ENCODE data around the gene RNF151. TPM values are rescaled to one million over a fixed set of nuclear protein-coding genes. Genes with fewer than 3 reads are reported as not detected.

Gene RNF151
- polyA plus RNA-seq, 2 of the 4 experiments (the other 2 are of a cell fraction) = not detected

DNA sequence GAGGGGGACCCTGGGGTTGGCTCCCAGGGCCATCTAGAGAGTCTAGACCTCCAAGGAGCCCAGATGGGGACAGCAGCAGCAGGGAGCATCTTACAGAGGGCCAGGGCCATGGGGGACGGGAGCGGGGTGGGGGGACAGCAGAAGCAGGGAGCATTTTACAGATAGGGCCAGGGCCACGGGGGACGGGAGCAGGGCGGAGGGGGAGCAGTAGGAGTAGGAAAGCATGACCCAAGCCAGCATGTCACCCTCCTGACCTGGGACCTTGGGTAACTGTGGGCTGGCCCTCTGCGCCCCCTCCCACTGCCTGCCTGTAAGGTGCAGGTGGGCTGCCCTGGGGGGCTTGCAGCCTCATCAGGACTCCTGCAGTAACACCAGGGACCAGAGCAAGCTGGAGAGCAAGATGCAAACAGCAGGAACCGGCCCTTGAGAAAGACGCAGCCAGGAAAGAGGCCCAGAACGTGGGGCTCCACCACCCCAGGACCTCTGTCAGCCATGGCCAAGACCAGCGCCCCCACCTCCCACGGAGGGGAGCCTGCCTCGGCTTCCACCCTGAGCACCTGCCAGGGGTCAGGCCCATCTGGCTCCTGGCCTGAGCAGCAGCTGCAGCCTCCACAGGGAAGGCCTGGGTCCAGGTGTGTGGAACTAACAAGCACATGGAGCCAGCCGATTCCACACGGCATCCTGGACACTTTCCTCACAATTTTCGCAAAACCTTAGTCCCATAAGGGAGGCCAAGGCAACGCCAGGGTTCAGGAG, 40.6 kb downstream of the RNF151 start:
- FAIRE-seq (no peak), ATAC-seq (no peak), DNase-seq (ENCODE audit: low read depth in 1 of 2, low spot score in 1 of 2) (no peak)
- H3K9me3 ChIP-seq = no peaks in the 10 kb centered on the region
- CTCF ChIA-PET = interaction anchor here (1.3 to 11.3 kb wide), 7 partner anchors 15 to 133 kb away, joined by 3 to 196 read pairs (median 4); partner anchors contain the start of genes GFER, NOXO1 and SYNGR3
- no peak for TF ChIP-seq HDAC2 (IDR thresholded peaks at IDR 0.05)
- no peak for TF ChIP-seq RNF2 (IDR thresholded peaks at IDR 0.05; ENCODE audit: borderline replicate concordance, low read depth)
- no peak for TF ChIP-seq CHD2 (IDR thresholded peaks at IDR 0.05; ENCODE audit: low read length, partially characterized antibody)
- no peak for TF ChIP-seq NPAS2 (CRISPR knock-in tag; IDR thresholded peaks at IDR 0.05; ENCODE audit: borderline replicate concordance)
- TF ChIP-seq, protein P1, sequence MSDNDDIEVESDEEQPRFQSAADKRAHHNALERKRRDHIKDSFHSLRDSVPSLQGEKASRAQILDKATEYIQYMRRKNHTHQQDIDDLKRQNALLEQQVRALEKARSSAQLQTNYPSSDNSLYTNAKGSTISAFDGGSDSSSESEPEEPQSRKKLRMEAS (IDR thresholded peaks at IDR 0.05) = no peak
- TF ChIP-seq, protein P2, sequence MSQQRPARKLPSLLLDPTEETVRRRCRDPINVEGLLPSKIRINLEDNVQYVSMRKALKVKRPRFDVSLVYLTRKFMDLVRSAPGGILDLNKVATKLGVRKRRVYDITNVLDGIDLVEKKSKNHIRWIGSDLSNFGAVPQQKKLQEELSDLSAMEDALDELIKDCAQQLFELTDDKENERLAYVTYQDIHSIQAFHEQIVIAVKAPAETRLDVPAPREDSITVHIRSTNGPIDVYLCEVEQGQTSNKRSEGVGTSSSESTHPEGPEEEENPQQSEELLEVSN (IDR thresholded peaks at IDR 0.05; ENCODE audit: borderline replicate concordance, low read depth) = no peak
- 87% methylated on average over 14 of the region's 16 CpGs for WGBS (ENCODE audit: missing lambda C conversion rate)
- peaks cover 55% of the 10 kb centered on the region for H3K4me1 ChIP-seq
- H3K4me3 ChIP-seq = no peak overlapping the region; the same call in 2 of the 3 replicates
- POLR2A ChIA-PET = interaction anchor here (1.4 kb wide), 1 partner anchor 43 kb away, joined by 4 read pairs; the partner anchor contains the start of gene RPS2
- peak overlapping the region in 1 of 2 experiments; percentile 95; a peak in 3 of 6 replicates for H3K27ac ChIP-seq
- H3K4me2 ChIP-seq = peak overlapping the region; percentile 91

DNA sequence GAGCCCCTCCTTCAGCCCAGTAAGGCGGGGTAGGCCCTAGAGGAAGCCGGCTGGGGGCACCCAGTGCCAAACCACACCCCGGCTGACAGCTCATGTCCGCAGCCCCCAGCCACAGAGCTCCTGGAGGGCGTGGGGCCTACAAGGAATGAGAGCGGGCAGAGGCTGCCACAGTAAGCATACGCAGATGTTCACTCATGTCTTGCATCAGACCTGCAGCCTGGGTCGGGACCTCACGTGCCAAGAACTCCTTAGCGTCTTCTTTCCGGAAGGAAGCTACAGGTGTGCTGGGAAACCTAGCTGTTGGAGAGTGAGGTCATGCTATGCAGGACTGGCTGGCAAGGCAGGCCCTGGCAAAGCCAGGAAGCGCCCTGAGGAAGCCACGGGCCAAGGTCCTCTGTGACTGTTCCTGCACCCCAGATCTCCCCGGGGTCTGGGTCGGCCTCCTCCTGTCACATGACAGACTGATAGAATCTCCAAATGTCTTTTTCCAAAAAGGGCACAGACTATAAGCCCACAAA, 41.4 kb downstream of the RNF151 start:
- Histone ChIP-seq H3K27ac (peak overlapping the region; percentile 95 to 98), H3K4me1 (peaks cover 55% of the 10 kb centered on the region), H3K9me3 (no peaks in the 10 kb centered on the region), H3K4me3 (peak overlapping the region; percentile 94), H3K4me2 (peak overlapping the region; percentile 91)
- TF ChIP-seq EHF (CRISPR knock-in tag; IDR thresholded peaks at IDR 0.05) = no peak
- no peak for TF ChIP-seq KDM1A (IDR thresholded peaks at IDR 0.05; ENCODE audit: low read depth)
- TF ChIP-seq RFX5 (IDR thresholded peaks at IDR 0.05) = no peak
- ATAC-seq = no peak
- WGBS (ENCODE audit: missing lambda C conversion rate) = 53% methylated on average over 15 of the region's 15 CpGs
- no peak for FAIRE-seq
- DNase-seq (ENCODE audit: low read depth in 1 of 2, low spot score in 1 of 2) = no peak
- ChIA-PET POLR2A (interaction anchor here (0.7 to 1.4 kb wide), 3 partner anchors 24 to 147 kb away, joined by 3 to 4 read pairs (median 4); partner anchors contain the start of genes GFER, RPS2 and TRAF7), CTCF (interaction anchor here (1.3 to 11.3 kb wide), 7 partner anchors 14 to 139 kb away, joined by 3 to 196 read pairs (median 4); partner anchors contain the start of genes GFER, NOXO1 and SYNGR3)

DNA sequence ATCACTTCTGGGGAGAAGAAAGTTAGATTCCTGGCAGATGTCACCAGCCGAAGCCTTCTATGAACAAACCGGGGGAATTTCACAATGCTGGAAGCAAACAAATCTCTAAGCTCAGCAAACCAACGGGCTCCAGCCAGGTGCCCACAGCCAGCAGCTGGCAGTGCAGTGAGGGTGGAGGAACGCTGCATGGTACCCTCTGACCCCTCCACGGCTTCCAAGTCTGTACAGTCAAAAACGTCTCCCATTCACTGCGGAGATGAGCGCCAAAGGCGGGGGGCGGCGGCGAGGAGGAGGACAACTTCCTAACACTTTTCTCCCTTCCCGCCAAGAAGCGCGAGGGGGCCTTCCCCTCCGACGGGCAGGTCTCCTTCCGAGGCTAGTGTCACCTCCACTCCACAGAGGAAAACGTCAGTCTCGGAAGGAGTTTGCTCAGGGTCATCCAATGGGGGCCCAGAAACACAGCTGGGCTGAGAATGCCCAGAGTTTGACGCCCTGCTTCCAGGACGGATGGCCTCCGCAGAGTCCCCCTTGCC, 42.0 kb downstream of the RNF151 start:
- ATAC-seq = no peak
- DNase-seq (ENCODE audit: low read depth in 1 of 2, low spot score in 1 of 2) = no peak
- FAIRE-seq = no peak

More for the DNA sequence above, 42.0 kb downstream of the RNF151 start:
- H3K4me3 ChIP-seq = peak overlapping the region; percentile 94
- peaks cover 52% of the 10 kb centered on the region for H3K4me1 ChIP-seq
- ChIA-PET CTCF (interaction anchor here (0.9 to 11.3 kb wide), 7 partner anchors 14 to 138 kb away, joined by 3 to 196 read pairs (median 4); partner anchors contain the start of genes GFER, NOXO1 and SYNGR3), POLR2A (interaction anchor here (0.7 to 1.4 kb wide), 3 partner anchors 25 to 146 kb away, joined by 3 to 4 read pairs (median 4); partner anchors contain the start of genes GFER, RPS2 and TRAF7)
- H3K9me3 ChIP-seq = no peaks in the 10 kb centered on the region
- WGBS (ENCODE audit: missing lambda C conversion rate) = 3% methylated on average over 19 of the region's 23 CpGs
- H3K27ac ChIP-seq = peak overlapping the region; percentile 95 to 98
- TF ChIP-seq TFCP2L1 (CRISPR knock-in tag; IDR thresholded peaks at IDR 0.05) = no peak
- no peak for TF ChIP-seq POLR2A (IDR thresholded peaks at IDR 0.05; ENCODE audit: low read length)
- TF ChIP-seq, protein P2 (IDR thresholded peaks at IDR 0.05; ENCODE audit: borderline replicate concordance, low read depth) = peak; percentile 95
- TF ChIP-seq, protein P1 (IDR thresholded peaks at IDR 0.05) = peak; percentile 69
- no peak for TF ChIP-seq ESRRA (IDR thresholded peaks at IDR 0.05; ENCODE audit: borderline replicate concordance, low read length)
- 0 out of 4 replicates have a peak, but pooled peaks of 1 of the 2 experiments have one; percentile 25 for TF ChIP-seq CEBPB (IDR thresholded peaks at IDR 0.05)
- TF ChIP-seq TP53 (CRISPR knock-in tag; IDR thresholded peaks at IDR 0.05) = 0 out of 2 replicates have a peak, but pooled peaks have one; percentile 33
- peak overlapping the region; percentile 91 for H3K4me2 ChIP-seq

Measured in A549 (cell line).